ENCODE measurements around the gene KCNIP3.
"Not testable (repeated sequence)": the region's sequence is repeated elsewhere in the genome, so short reads cannot be mapped to it uniquely, and the experiment has no call there.

DNA sequence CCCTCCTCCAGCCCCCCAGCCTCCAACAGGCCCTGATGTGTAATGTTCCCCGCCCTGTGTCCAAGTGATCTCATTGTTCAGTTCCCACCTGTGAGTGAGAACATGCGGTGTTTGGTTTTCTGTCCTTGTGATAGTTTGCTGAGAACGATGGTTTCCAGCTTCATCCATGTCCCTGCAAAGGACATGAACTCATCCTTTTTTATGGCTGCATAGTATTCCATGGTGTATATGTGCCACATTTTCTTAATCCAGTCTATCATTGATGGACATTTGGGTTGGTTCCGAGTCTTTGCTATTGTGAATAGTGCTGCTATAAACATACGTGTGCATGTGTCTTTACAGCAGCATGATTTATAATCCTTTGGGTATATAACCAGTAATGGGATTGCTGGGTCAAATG is 58.3 kb downstream of the KCNIP3 start:
- TF ChIP-seq ZNF239 (tag by site-specific recombination; IDR thresholded peaks at IDR 0.05); ZNF501 (tag by site-specific recombination; IDR thresholded peaks at IDR 0.05); ZNF529 (tag by site-specific recombination; IDR thresholded peaks at IDR 0.05; ENCODE audit: insufficient replicate concordance); TRIM28 (IDR thresholded peaks at IDR 0.05; ENCODE audit: borderline replicate concordance, low read length); ZNF112 (tag by site-specific recombination; IDR thresholded peaks at IDR 0.05); WT1 (tag by site-specific recombination; IDR thresholded peaks at IDR 0.05): not testable (repeated sequence)
- TF ChIP-seq, protein P1, sequence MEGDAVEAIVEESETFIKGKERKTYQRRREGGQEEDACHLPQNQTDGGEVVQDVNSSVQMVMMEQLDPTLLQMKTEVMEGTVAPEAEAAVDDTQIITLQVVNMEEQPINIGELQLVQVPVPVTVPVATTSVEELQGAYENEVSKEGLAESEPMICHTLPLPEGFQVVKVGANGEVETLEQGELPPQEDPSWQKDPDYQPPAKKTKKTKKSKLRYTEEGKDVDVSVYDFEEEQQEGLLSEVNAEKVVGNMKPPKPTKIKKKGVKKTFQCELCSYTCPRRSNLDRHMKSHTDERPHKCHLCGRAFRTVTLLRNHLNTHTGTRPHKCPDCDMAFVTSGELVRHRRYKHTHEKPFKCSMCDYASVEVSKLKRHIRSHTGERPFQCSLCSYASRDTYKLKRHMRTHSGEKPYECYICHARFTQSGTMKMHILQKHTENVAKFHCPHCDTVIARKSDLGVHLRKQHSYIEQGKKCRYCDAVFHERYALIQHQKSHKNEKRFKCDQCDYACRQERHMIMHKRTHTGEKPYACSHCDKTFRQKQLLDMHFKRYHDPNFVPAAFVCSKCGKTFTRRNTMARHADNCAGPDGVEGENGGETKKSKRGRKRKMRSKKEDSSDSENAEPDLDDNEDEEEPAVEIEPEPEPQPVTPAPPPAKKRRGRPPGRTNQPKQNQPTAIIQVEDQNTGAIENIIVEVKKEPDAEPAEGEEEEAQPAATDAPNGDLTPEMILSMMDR (tag by site-specific recombination; IDR thresholded peaks at IDR 0.05): not testable (repeated sequence)
- TF ChIP-seq, protein P2, sequence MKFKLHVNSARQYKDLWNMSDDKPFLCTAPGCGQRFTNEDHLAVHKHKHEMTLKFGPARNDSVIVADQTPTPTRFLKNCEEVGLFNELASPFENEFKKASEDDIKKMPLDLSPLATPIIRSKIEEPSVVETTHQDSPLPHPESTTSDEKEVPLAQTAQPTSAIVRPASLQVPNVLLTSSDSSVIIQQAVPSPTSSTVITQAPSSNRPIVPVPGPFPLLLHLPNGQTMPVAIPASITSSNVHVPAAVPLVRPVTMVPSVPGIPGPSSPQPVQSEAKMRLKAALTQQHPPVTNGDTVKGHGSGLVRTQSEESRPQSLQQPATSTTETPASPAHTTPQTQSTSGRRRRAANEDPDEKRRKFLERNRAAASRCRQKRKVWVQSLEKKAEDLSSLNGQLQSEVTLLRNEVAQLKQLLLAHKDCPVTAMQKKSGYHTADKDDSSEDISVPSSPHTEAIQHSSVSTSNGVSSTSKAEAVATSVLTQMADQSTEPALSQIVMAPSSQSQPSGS (tag by site-specific recombination; IDR thresholded peaks at IDR 0.05; ENCODE audit: low read depth): not testable (repeated sequence)
